Epithelial cell of esophagus (primary cell): ENCODE data around the gene SPACA9.
A peak's percentile ranks its signal among the peaks of the same experiment; 100 is the strongest.

ENCODE experiments used
- DNase-seq: peaks from one replicate; pipeline ENCODE4 v3.0.0; 2010; ENCODE audit warnings: low read depth
- H3K4me3 ChIP-seq: 2 replicates; pipeline ENCODE4 v1.5.1; 2011; ENCODE audit warnings: mild to moderate bottlenecking, low read length, control low read depth
- TF ChIP-seq, protein P1 (sequence below): IDR thresholded peaks from 2 replicates; pipeline ENCODE4 v1.5.1; 2011; ENCODE audit warnings: low read depth, mild to moderate bottlenecking, low read length, control low read depth, inconsistent platforms; ENCODE audit not compliant: insufficient read depth; ENCODE audit errors: missing control alignments

The SPACA9 gene

DNA sequence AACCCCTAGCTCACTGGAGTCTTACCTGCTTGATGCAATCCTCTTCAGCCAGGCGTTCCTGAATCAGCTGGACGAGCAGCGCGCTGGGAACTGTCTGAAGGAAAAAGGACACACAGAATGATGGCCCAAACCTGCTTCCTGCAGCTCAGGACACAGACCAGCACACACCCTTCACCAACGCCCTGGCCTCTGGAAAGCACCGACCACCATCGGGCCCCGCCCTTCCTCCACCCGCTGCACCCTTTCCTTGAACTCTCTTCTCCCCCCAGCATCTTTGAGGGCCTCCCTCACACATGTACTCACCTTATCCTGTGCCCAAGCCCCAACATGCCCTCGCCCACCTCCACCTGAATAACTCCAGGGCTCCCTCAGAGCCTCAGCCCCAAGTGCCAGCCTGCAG, 23.9 kb upstream of the SPACA9 start:
- H3K4me3 ChIP-seq, result no peak overlapping the region
- TF ChIP-seq, protein P1, sequence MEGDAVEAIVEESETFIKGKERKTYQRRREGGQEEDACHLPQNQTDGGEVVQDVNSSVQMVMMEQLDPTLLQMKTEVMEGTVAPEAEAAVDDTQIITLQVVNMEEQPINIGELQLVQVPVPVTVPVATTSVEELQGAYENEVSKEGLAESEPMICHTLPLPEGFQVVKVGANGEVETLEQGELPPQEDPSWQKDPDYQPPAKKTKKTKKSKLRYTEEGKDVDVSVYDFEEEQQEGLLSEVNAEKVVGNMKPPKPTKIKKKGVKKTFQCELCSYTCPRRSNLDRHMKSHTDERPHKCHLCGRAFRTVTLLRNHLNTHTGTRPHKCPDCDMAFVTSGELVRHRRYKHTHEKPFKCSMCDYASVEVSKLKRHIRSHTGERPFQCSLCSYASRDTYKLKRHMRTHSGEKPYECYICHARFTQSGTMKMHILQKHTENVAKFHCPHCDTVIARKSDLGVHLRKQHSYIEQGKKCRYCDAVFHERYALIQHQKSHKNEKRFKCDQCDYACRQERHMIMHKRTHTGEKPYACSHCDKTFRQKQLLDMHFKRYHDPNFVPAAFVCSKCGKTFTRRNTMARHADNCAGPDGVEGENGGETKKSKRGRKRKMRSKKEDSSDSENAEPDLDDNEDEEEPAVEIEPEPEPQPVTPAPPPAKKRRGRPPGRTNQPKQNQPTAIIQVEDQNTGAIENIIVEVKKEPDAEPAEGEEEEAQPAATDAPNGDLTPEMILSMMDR, result no peak
- DNase-seq, result peak; percentile 32

DNA sequence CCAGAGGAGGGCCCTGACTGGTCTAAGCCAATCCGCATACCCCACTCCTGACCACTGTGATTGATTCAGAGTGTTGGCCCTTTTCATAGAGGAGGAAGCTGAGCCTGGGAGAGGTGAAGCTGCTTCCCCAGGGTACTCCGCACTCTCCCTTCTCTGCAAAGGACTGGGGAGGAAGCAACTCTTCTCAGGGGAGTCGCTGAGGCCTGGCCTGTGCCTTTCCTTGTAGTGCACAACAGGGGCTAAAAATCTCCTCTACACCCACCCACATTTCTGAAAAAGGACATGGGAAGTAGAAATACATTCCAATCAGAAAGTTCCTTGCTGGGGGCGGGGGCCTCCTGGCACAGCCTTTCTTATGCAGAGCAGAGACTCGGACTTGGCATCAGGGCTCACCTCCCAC, 22.8 kb upstream of the SPACA9 start:
- DNase-seq, result no peak
- TF ChIP-seq, protein P1, result no peak
- H3K4me3 ChIP-seq, result no peak overlapping the region

DNA sequence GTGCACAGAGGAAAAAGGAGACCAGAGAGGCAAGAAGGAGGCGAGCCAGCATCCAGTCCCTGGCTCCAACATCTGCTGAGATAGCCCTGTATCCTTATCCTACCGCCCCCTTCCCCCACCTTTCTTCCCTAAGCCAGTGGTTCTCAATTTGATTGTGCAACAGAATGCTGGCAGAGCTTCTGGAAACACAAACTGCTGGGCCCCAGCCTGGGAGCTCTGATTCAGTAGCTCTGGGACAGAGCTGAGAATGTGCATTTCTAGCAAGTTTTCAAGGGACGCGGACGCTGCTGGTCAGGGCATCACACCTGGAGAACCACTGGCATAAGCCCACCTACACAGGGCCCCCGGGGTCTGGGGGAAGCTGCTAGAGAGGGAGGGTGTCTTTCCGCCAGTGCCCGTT, 21.7 kb upstream of the SPACA9 start:
- TF ChIP-seq, protein P1, result no peak
- H3K4me3 ChIP-seq, result no peak overlapping the region
- peak; percentile 24 for DNase-seq

- TF ChIP-seq, protein P1, result no peak
- no peak overlapping the region for H3K4me3 ChIP-seq
- DNase-seq, result no peak
Measured at GRCh38 chr9:132857616-132858342, 20.9 kb upstream of the SPACA9 start.

GRCh38 chr9:132858751-132859150, 19.9 kb upstream of the SPACA9 start:
- TF ChIP-seq, protein P1, result no peak
- DNase-seq, result peak; percentile 27
- no peak overlapping the region for H3K4me3 ChIP-seq

DNA sequence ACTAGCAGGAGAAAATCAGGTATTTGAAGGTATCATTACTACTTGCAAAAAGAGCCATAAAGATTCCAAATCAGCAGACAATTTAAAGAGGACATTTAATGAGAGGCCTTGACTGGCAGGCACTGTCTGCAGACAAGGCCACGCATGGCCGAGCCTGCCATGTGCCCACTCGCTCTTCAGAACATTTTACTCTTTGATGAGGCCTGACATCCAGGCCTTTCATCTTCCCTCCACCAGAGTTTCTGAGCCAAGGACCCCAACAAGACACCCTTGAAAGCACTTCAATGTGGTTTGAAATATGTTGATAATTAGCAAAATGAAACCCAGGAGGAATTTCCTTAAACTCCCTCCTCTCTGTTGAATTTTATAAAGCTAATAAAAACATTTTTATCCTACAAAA, 17.0 kb upstream of the SPACA9 start:
- DNase-seq, result no peak
- no peak overlapping the region for H3K4me3 ChIP-seq
- TF ChIP-seq, protein P1, result no peak

DNA sequence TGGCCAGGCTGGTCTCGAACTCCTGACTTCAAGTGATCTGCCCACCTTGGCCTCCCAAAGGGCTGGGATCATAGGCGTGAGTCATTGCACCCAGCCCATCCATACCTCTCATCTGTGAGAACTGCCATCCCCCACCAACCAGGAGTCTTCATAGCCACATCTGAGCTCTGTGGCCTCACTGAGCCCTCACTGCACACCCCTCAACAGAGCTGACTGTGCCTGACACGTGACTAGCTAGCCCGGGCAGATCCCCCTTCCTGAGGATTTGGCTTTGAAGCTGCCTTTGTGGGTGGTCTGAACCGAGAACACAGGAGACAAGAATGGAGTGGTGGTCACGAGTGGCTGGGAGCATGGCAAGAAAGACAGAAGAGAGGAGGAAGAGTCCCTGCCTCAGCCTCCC, 16.2 kb upstream of the SPACA9 start:
- peak; percentile 8 for DNase-seq
- H3K4me3 ChIP-seq, result no peak overlapping the region
- TF ChIP-seq, protein P1, result no peak
